H1 (cell line): ENCODE results near the gene COL6A5. TPM values are rescaled to one million over a fixed set of nuclear protein-coding genes. Genes with fewer than 3 reads are reported as not detected.

Experiments used
- CBX5 ChIP-seq: fragments of 300-800, 300-1000 bp; sonication (generic); IDR thresholded peaks from 2 replicates; pipeline ENCODE4 v1.7.1; 2016; ENCODE audit warnings: antibody characterized with exemption, low read length, low read depth
- CHD7 ChIP-seq: fragments of 300-600 bp; sonication (generic); IDR thresholded peaks from 2 replicates; pipeline ENCODE4 v1.7.1; 2012; ENCODE audit warnings: low read length, moderate library complexity, mild to moderate bottlenecking, inconsistent platforms; ENCODE audit not compliant: insufficient replicate concordance
- CTCF ChIP-seq, 3 experiments: IDR thresholded peaks; 1 replicate in 2 of 3; 2 replicates in 1 of 3; pipeline versions ENCODE4 v1.5.1 to v1.6.1; 2011; ENCODE audit warnings: low read length in 3 of 3, mild to moderate bottlenecking in 3 of 3, inconsistent platforms in 2 of 3, low read depth in 1 of 3, moderate library complexity in 1 of 3; ENCODE audit not compliant: insufficient read depth in 1 of 3; ENCODE audit errors: control extremely low read depth in 1 of 3
- NANOG ChIP-seq: IDR thresholded peaks from 2 replicates; pipeline ENCODE4 v1.6.1; 2011; ENCODE audit warnings: low read length, low read depth, mild to moderate bottlenecking, inconsistent platforms; ENCODE audit not compliant: insufficient read depth, poor library complexity, severe bottlenecking
- polyA plus RNA-seq, 7 experiments: library from polyadenylated mRNA; depleted of rRNA in 3 of 7; stranded (reverse) in 5 of 7; unstranded in 2 of 7; fragments of >200 nt in 5 of 7; fragments of 200-250 nt in 2 of 7; gene quantifications; 1 replicate in 5 of 7; 2 replicates in 1 of 7; 4 replicates in 1 of 7; pipeline versions ENCODE4 v1.2.1 to v1.2.3, GENCODE V29; 2011 to 2013; ENCODE audit warnings: missing spikeins in 2 of 7, mixed read lengths in 2 of 7
- total RNA-seq: library from RNA; stranded (reverse); fragmentation: NEBNext Ultra II Directional; extraction: Animal tissue kit (Norgen Biotek cat#: 25700); gene quantifications from 2 replicates; pipeline ENCODE4 v1.2.1, GENCODE V29; 2021

Gene COL6A5
- total and polyA plus RNA-seq, 2 of the 8 experiments (the other 6 are each of a cell fraction or from before 2014, with no cell fraction given) = 0.05 to 0.06 TPM

- no peak for TF ChIP-seq CHD7
- TF ChIP-seq CTCF (IDR thresholded peaks at IDR 0.05; ENCODE audit: control extremely low read depth in 1 of 3, insufficient read depth in 1 of 3, low read depth in 1 of 3, low read length in 3 of 3) = peak in 2 of 3 experiments; percentile 12 to 33; a peak in 2 of 4 replicates
- TF ChIP-seq NANOG = no peak
- TF ChIP-seq CBX5 = no peak
These were observed 184.2 kb downstream of the COL6A5 start (continued) for GRCh38 chr3:130529486-130530215.
